KMS-11 (cell line): Measurements from ENCODE around the gene CCDC86.

Source experiments
- H2AFZ ChIP-seq: fragments of 200-600 bp; sonication (generic); 2 replicates; pipeline ENCODE4 v1.6.1; 2016; ENCODE audit warnings: antibody characterized with exemption, mixed run types, low read depth
- H3K27ac ChIP-seq: fragments of 200-600 bp; sonication (generic); 2 replicates; pipeline ENCODE4 v1.6.1; 2016; ENCODE audit warnings: mild to moderate bottlenecking, mixed run types
- H3K27me3 ChIP-seq: fragments of 200-600 bp; sonication (generic); 2 replicates; pipeline ENCODE4 v1.6.1; 2017; ENCODE audit warnings: mild to moderate bottlenecking, low read depth, mixed run types, moderate library complexity; ENCODE audit not compliant: insufficient read depth
- H3K36me3 ChIP-seq: fragments of 200-600 bp; sonication (generic); 2 replicates; pipeline ENCODE4 v1.6.1; 2017; ENCODE audit warnings: mild to moderate bottlenecking, mixed run types; ENCODE audit not compliant: insufficient read depth
- H3K4me1 ChIP-seq: fragments of 200-600 bp; sonication (generic); 2 replicates; pipeline ENCODE4 v1.6.1; 2016; ENCODE audit warnings: mild to moderate bottlenecking, low read depth, mixed run types; ENCODE audit not compliant: poor library complexity, severe bottlenecking
- H3K4me2 ChIP-seq: fragments of 200-600 bp; sonication (generic); 2 replicates; pipeline ENCODE4 v1.7.0; 2016; ENCODE audit warnings: mild to moderate bottlenecking, mixed run types
- H3K4me3 ChIP-seq: fragments of 200-600 bp; sonication (generic); IDR thresholded peaks from 2 replicates; pipeline ENCODE4 v1.6.1; 2017; ENCODE audit warnings: low read depth, low read length, mixed read lengths; ENCODE audit not compliant: insufficient read depth
- H3K79me2 ChIP-seq: fragments of 200-600 bp; sonication (generic); 2 replicates; pipeline ENCODE4 v1.6.1; 2016; ENCODE audit warnings: low read depth, mixed run types; ENCODE audit not compliant: insufficient read depth
- H3K9ac ChIP-seq: fragments of 200-600 bp; sonication (generic); 2 replicates; pipeline ENCODE4 v1.6.1; 2016; ENCODE audit warnings: mild to moderate bottlenecking, mixed run types
- H4K20me1 ChIP-seq: fragments of 200-600 bp; sonication (generic); 2 replicates; pipeline ENCODE4 v1.6.1; 2016; ENCODE audit warnings: mild to moderate bottlenecking, mixed run types; ENCODE audit not compliant: insufficient read depth
- TF ChIP-seq, protein P1 (sequence below): fragments of 200-600 bp; sonication (generic); conservative IDR thresholded peaks from 2 replicates; pipeline ENCODE4 v1.6.1; 2017; ENCODE audit warnings: low read depth, mild to moderate bottlenecking, antibody characterized with exemption, low read length, moderate library complexity, mixed read lengths

Gene CCDC86

DNA sequence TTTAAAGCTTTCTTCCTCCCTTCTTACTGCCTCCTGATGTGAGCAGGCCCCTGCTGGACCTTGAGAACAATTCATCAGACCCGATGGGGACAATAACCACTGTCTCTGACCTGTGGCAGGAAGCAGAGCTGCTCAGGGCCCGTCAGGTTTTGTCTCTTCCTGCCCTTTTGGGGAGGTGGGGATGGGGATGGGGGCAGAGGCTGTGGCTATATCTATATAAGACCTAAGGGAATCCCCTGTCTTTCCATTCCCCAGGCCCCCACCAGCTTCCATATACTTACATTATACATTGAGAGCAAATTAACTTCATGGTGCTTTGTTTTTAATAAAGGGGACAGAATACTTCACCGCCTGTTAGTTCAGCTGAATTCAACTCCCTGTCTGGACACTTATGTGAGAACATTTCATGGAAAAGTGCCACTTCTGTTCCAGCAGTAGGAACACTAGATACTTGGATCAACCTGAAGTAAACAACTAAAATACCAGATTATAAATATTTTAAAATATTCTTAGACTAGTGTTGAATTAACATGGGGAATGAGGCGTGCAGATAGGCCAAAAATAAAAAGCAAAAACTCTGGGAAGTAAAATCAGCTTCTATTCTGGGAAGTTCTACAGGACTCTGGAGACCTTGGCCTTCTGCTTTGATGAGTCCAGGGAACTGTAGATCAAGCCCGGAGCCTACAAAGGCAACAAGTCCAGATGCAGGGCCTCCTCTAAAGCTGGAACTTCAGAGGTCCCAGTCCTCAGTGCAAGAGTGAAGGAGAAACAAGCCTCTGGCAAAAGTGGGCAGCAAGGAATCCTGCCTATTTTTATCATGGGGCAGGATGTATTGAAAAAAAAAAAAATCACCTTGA lies 36.6 kb downstream of the CCDC86 start:
- no peaks in the 10 kb centered on the region for H3K79me2 ChIP-seq
- no peak overlapping the region for H3K4me2 ChIP-seq
- H3K9ac ChIP-seq, result no peak overlapping the region
- H3K36me3 ChIP-seq, result no peaks in the 10 kb centered on the region
- TF ChIP-seq, protein P1, sequence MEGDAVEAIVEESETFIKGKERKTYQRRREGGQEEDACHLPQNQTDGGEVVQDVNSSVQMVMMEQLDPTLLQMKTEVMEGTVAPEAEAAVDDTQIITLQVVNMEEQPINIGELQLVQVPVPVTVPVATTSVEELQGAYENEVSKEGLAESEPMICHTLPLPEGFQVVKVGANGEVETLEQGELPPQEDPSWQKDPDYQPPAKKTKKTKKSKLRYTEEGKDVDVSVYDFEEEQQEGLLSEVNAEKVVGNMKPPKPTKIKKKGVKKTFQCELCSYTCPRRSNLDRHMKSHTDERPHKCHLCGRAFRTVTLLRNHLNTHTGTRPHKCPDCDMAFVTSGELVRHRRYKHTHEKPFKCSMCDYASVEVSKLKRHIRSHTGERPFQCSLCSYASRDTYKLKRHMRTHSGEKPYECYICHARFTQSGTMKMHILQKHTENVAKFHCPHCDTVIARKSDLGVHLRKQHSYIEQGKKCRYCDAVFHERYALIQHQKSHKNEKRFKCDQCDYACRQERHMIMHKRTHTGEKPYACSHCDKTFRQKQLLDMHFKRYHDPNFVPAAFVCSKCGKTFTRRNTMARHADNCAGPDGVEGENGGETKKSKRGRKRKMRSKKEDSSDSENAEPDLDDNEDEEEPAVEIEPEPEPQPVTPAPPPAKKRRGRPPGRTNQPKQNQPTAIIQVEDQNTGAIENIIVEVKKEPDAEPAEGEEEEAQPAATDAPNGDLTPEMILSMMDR, result no peak
- no peak overlapping the region for H3K4me3 ChIP-seq
- H3K27me3 ChIP-seq, result no peaks in the 10 kb centered on the region
- H3K4me1 ChIP-seq, result no peaks in the 10 kb centered on the region
- no peak overlapping the region for H2AFZ ChIP-seq
- no peak overlapping the region for H3K27ac ChIP-seq
- H4K20me1 ChIP-seq, result no peaks in the 10 kb centered on the region

DNA sequence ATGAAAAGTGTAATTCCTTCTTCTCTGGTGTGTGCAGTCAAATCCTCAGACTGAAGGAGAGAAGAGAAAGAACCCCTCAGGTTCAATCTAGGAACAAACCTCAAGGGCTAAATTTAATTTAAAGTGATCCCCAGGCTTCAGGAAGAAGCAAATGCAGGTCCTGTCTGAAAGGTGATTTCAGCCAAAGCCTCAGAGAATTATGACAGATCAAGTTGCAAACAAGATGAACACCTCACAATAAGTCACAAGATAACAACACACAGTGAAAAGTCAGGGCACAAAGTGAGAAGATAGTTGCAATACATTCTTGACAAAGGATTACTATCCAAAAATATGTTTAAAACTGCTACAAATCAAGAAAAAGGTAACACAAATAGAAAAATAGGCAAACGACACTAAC lies 37.2 kb downstream of the CCDC86 start:
- TF ChIP-seq, protein P1, result no peak

DNA sequence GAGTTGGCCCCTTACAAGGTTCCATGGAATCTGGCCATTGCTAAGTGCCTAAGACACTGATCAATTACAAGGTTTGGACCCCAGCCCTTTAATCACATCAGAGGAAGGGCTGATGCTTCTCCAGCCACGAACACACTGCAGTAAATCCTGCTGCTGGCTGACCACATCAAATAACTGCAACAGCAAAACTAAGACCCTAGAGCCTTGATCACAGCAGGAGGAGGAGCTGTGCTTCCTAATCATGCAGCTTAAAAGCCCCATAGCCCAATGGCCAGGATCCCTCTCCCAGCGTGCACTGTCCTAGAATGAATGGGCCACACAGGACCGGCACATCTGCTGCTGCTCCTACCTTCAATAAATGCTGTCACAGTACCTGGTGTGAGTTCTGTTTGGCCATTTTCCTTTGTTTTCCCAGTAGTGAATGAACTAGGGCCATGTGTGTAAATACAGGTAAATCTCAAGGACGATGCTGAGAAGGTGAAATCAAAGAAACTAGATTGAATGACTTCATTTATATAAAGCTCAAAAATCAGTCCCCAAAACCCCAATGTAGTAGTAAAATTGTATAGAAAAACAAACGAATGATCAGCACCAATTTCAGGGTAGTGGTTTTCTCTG lies 38.2 kb downstream of the CCDC86 start:
- TF ChIP-seq, protein P1, result no peak
- H4K20me1 ChIP-seq, result no peaks in the 10 kb centered on the region
- no peak overlapping the region for H3K9ac ChIP-seq
- no peaks in the 10 kb centered on the region for H3K4me1 ChIP-seq
- no peaks in the 10 kb centered on the region for H3K36me3 ChIP-seq
- no peak overlapping the region for H3K27ac ChIP-seq
- H3K79me2 ChIP-seq, result no peaks in the 10 kb centered on the region
- no peak overlapping the region for H2AFZ ChIP-seq
- H3K4me3 ChIP-seq, result no peak overlapping the region
- no peak overlapping the region for H3K4me2 ChIP-seq
- no peaks in the 10 kb centered on the region for H3K27me3 ChIP-seq

More for the DNA sequence above, 37.2 kb downstream of the CCDC86 start:
- H3K4me1 ChIP-seq, result no peaks in the 10 kb centered on the region
- no peaks in the 10 kb centered on the region for H4K20me1 ChIP-seq
- no peak overlapping the region for H3K4me2 ChIP-seq
- H3K36me3 ChIP-seq, result no peaks in the 10 kb centered on the region
- H3K79me2 ChIP-seq, result no peaks in the 10 kb centered on the region
- H3K9ac ChIP-seq, result no peak overlapping the region
- no peak overlapping the region for H3K4me3 ChIP-seq
- H2AFZ ChIP-seq, result no peak overlapping the region
- no peaks in the 10 kb centered on the region for H3K27me3 ChIP-seq
- H3K27ac ChIP-seq, result no peak overlapping the region

DNA sequence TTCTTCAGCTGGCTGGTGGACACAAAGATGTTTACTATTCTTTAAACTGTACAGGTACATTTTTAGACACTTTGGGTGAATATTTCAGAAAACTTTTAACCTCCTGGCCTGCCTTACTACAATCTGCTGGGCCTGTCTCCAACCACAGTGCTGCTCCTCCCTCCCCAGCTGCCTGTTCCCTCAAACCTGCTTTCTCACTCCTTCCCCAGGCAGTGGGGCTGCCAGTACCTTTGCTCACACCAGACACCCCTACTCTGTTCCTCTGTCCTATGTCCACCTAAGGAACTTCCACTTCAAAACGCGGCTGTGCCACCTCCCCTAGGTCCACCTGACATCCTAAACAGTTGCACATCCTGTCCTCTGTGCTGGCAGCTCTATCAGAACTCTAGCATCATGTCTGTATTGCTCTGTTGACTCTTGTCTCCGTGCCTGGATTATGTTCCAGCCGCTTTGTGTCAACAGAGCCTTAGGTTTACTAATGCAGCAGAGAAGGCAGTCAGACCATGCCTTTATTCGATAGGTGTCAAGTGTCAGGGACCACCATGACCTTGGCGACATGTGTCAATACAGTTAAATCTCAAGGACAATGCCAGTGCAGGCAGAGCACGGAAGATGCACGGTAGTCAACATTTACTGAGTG lies 38.9 kb downstream of the CCDC86 start:
- no peaks in the 10 kb centered on the region for H3K27me3 ChIP-seq
- TF ChIP-seq, protein P1, result no peak
- no peaks in the 10 kb centered on the region for H3K36me3 ChIP-seq
- H3K4me3 ChIP-seq, result no peak overlapping the region
- no peaks in the 10 kb centered on the region for H3K4me1 ChIP-seq
- no peak overlapping the region for H3K4me2 ChIP-seq
- H2AFZ ChIP-seq, result no peak overlapping the region
- H3K9ac ChIP-seq, result no peak overlapping the region
- H4K20me1 ChIP-seq, result no peaks in the 10 kb centered on the region
- H3K79me2 ChIP-seq, result no peaks in the 10 kb centered on the region
- H3K27ac ChIP-seq, result no peak overlapping the region
